ENCODE measurements around the gene PRR23E. TPM values are rescaled to one million over a fixed set of nuclear protein-coding genes. Genes with fewer than 3 reads are reported as not detected.

The PRR23E gene
- total and polyA plus RNA-seq, 2 donors (not counting 3 experiments of a cell fraction or from before 2014, with no cell fraction given) = not detected

DNA sequence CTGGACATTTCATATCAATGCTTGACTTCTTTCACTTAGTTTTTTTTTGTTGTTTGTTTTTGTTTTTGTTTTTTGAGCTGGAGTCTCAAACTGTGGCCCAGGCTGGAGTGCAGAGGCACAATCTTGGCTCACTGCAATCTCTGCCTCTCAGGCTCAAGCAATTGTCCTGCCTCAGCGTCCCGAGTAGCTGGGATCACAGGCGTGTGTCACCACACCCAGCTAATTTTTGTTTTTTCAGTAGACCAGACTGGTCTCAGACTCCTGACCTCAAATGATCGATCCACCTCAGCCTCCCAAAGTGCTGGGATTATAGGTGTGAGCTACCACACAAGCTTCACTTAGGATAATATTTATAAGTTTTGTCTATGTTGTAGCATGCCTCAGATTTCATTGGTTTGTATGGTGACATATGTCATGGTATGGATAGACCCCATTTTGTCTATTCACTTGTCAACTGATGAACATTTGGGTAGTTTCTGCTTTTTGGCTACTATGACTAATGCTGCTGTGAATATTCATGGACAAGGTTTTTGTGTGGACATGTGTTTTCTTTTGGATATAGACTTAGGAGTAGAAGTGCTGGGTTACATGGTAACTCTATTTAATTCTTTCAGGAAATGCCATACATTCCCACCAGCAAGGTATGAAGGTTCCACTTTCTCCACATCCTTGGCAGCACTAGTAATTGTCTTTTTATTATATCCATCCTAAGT is 6.8 kb upstream of the PRR23E start:
- intact Hi-C loops (cut with micrococcal nuclease) = no loop called here
- TF ChIP-seq FOS (IDR thresholded peaks at IDR 0.05; ENCODE audit: borderline replicate concordance, insufficient read depth, low read length) (no peak), POLR2AphosphoS5 (IDR thresholded peaks at IDR 0.05; ENCODE audit: insufficient read depth, low read depth, low read length) (no peak), MYC (IDR thresholded peaks at IDR 0.05; ENCODE audit: low read depth, low read length) (no peak), JUN (IDR thresholded peaks at IDR 0.05; ENCODE audit: borderline replicate concordance, insufficient read depth, insufficient read length, low read depth) (no peak), EZH2 (IDR thresholded peaks at IDR 0.05; ENCODE audit: borderline replicate concordance, low read depth, low read length, severe bottlenecking) (no peak), GATA2 (IDR thresholded peaks at IDR 0.05; ENCODE audit: insufficient read depth, insufficient read length, low read depth, low read length) (no peak), POLR2A (IDR thresholded peaks at IDR 0.05; ENCODE audit: low read depth, low read length) (no peak)
- TF ChIP-seq, protein P1, sequence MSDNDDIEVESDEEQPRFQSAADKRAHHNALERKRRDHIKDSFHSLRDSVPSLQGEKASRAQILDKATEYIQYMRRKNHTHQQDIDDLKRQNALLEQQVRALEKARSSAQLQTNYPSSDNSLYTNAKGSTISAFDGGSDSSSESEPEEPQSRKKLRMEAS (IDR thresholded peaks at IDR 0.05; ENCODE audit: insufficient read depth, insufficient read length) = no peak
- TF ChIP-seq, protein P2, sequence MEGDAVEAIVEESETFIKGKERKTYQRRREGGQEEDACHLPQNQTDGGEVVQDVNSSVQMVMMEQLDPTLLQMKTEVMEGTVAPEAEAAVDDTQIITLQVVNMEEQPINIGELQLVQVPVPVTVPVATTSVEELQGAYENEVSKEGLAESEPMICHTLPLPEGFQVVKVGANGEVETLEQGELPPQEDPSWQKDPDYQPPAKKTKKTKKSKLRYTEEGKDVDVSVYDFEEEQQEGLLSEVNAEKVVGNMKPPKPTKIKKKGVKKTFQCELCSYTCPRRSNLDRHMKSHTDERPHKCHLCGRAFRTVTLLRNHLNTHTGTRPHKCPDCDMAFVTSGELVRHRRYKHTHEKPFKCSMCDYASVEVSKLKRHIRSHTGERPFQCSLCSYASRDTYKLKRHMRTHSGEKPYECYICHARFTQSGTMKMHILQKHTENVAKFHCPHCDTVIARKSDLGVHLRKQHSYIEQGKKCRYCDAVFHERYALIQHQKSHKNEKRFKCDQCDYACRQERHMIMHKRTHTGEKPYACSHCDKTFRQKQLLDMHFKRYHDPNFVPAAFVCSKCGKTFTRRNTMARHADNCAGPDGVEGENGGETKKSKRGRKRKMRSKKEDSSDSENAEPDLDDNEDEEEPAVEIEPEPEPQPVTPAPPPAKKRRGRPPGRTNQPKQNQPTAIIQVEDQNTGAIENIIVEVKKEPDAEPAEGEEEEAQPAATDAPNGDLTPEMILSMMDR (IDR thresholded peaks at IDR 0.05; ENCODE audit: extremely low read depth in 1 of 2, insufficient read depth in 1 of 2, low read depth in 1 of 2, low read length in 2 of 2) = no peak
- POLR2A ChIA-PET = no interaction called here

More for the DNA sequence above, 6.8 kb upstream of the PRR23E start:
- Histone ChIP-seq H3K9me1 (replicated peaks; ENCODE audit: control insufficient read depth, extremely low read depth, insufficient read depth, low read length) (no peaks in the 10 kb centered on the region), H2AFZ (ENCODE audit: low read depth, low read length) (no peak overlapping the region), H3K36me3 (ENCODE audit: control insufficient read depth in 2 of 2, extremely low read depth in 1 of 2, insufficient read depth in 2 of 2, low read length in 2 of 2) (no peaks in the 10 kb centered on the region), H3K27ac (ENCODE audit: insufficient read depth, low read depth, low read length) (no peak overlapping the region), H3K4me2 (ENCODE audit: insufficient read depth, low read length) (no peak overlapping the region), H3K27me3 (ENCODE audit: control insufficient read depth in 2 of 2, insufficient read depth in 2 of 2, low read length in 2 of 2) (no peaks in the 10 kb centered on the region), H3K9me3 (replicated peaks; ENCODE audit: control insufficient read depth, insufficient read depth, low read length) (no peaks in the 10 kb centered on the region), H4K20me1 (replicated peaks; ENCODE audit: control insufficient read depth, extremely low read depth, insufficient read depth, low read length) (no peaks in the 10 kb centered on the region), H3K4me3 (replicated peaks in 1 of 3; ENCODE audit: insufficient read depth in 1 of 3, low read depth in 1 of 3, low read length in 3 of 3) (no peak overlapping the region), H3K9ac (replicated peaks; ENCODE audit: extremely low read depth, insufficient read depth, low read length) (no peak overlapping the region), H3K4me1 (ENCODE audit: control insufficient read depth, extremely low read depth, insufficient read depth, low read length) (no peaks in the 10 kb centered on the region), H3K79me2 (ENCODE audit: control insufficient read depth, insufficient read depth, low read length) (no peaks in the 10 kb centered on the region)
- dilution Hi-C loops (cut with MboI; ENCODE audit: extremely low pct_ligation_motif_present, low sequenced_read_pairs) = no loop called here
- no peak for DNase-seq (ENCODE audit: low read depth, low spot score)
- no TSS peak for BruUV-seq (replicated peaks)
- CTCF ChIA-PET = interaction anchor here (1.5 kb wide), 1 partner anchor 13 kb away, joined by 4 read pairs; no protein-coding TSS in a partner anchor
- no peak for FAIRE-seq

Measured in endothelial cell of umbilical vein (primary cell).